Measurements from ENCODE around the gene EMCN. TPM values are rescaled to one million over a fixed set of nuclear protein-coding genes. Genes with fewer than 3 reads are reported as not detected.

EMCN gene
- total RNA-seq, 1 experiment from 2014 or later: not detected

- Histone ChIP-seq H2AFZ (ENCODE audit: low read length) (no peak overlapping the region), H3K27ac (ENCODE audit: low read length) (no peak overlapping the region), H3K9ac (ENCODE audit: low read length) (no peak overlapping the region), H3K9me2 (replicated peaks; ENCODE audit: insufficient read depth, low read length) (no peaks in the 10 kb centered on the region), H3K4me2 (ENCODE audit: low read depth, low read length, poor library complexity, severe bottlenecking) (no peak overlapping the region), H3K9me3 (ENCODE audit: low read length) (no peaks in the 10 kb centered on the region; the same call in 1 of the 2 replicates), H4K20me1 (ENCODE audit: insufficient read depth, low read depth, low read length) (no peaks in the 10 kb centered on the region), H3K36me3 (ENCODE audit: insufficient read depth, low read length) (no peaks in the 10 kb centered on the region), H3K4me1 (ENCODE audit: low read length) (no peaks in the 10 kb centered on the region), H3K4me3 (ENCODE audit: low read length) (no peak overlapping the region), H3K79me2 (ENCODE audit: low read length) (no peaks in the 10 kb centered on the region), H3K27me3 (ENCODE audit: low read length) (no peaks in the 10 kb centered on the region)
- no peak for DNase-seq
Observed at GRCh38 chr4:100486496-100486895, 31.3 kb downstream of the EMCN start.

GRCh38 chr4:100483796-100484195, 34.0 kb downstream of the EMCN start:
- DNase-seq: no peak
- Histone ChIP-seq H3K79me2 (ENCODE audit: low read length) (no peaks in the 10 kb centered on the region), H3K4me3 (ENCODE audit: low read length) (no peak overlapping the region), H3K4me1 (ENCODE audit: low read length) (no peaks in the 10 kb centered on the region), H3K27me3 (ENCODE audit: low read length) (no peaks in the 10 kb centered on the region), H3K9ac (ENCODE audit: low read length) (no peak overlapping the region), H3K9me3 (ENCODE audit: low read length) (no peaks in the 10 kb centered on the region), H3K36me3 (ENCODE audit: insufficient read depth, low read length) (no peaks in the 10 kb centered on the region), H4K20me1 (ENCODE audit: insufficient read depth, low read depth, low read length) (no peaks in the 10 kb centered on the region), H2AFZ (ENCODE audit: low read length) (no peak overlapping the region), H3K27ac (ENCODE audit: low read length) (no peak overlapping the region), H3K9me2 (replicated peaks; ENCODE audit: insufficient read depth, low read length) (no peaks in the 10 kb centered on the region), H3K4me2 (ENCODE audit: low read depth, low read length, poor library complexity, severe bottlenecking) (no peak overlapping the region)

- Histone ChIP-seq H3K27ac (ENCODE audit: low read length) (no peak overlapping the region), H4K20me1 (ENCODE audit: insufficient read depth, low read depth, low read length) (no peaks in the 10 kb centered on the region), H3K4me2 (ENCODE audit: low read depth, low read length, poor library complexity, severe bottlenecking) (no peak overlapping the region), H3K79me2 (ENCODE audit: low read length) (no peaks in the 10 kb centered on the region), H3K4me1 (ENCODE audit: low read length) (no peaks in the 10 kb centered on the region), H2AFZ (ENCODE audit: low read length) (no peak overlapping the region), H3K4me3 (ENCODE audit: low read length) (no peak overlapping the region), H3K36me3 (ENCODE audit: insufficient read depth, low read length) (no peaks in the 10 kb centered on the region), H3K27me3 (ENCODE audit: low read length) (no peaks in the 10 kb centered on the region), H3K9ac (ENCODE audit: low read length) (no peak overlapping the region), H3K9me3 (ENCODE audit: low read length) (no peaks in the 10 kb centered on the region), H3K9me2 (replicated peaks; ENCODE audit: insufficient read depth, low read length) (no peaks in the 10 kb centered on the region)
- DNase-seq: no peak
Observed at GRCh38 chr4:100479971-100480370, 37.9 kb downstream of the EMCN start.

DNA sequence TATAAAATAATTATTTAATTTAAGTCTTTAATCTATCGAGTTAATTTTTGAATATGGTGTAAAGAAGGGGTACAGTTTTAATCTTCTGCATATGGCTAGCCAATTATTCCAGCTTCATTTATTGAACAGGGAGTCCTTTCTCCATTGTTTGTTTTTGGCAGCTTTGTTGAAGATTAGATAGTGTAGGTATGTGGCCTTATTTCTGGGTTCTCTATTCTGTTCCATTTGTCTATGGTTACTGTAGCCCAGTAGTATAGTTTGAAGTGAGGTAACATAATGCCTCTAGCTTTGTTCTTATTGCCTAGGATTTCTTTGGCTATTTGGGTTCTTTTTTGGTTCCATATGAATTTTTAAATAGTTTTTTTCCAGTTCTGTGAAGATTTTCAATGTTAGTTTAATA, 48.3 kb downstream of the EMCN start:
- no peaks in the 10 kb centered on the region for H3K27me3 ChIP-seq (ENCODE audit: low read length)
- H3K4me2 ChIP-seq (ENCODE audit: low read depth, low read length, poor library complexity, severe bottlenecking): no peak overlapping the region
- H3K27ac ChIP-seq (ENCODE audit: low read length): no peak overlapping the region
- no peaks in the 10 kb centered on the region for H3K4me1 ChIP-seq (ENCODE audit: low read length)
- no peak for DNase-seq
- H4K20me1 ChIP-seq (ENCODE audit: insufficient read depth, low read depth, low read length): no peaks in the 10 kb centered on the region
- H2AFZ ChIP-seq (ENCODE audit: low read length): no peak overlapping the region
- no peak overlapping the region for H3K9ac ChIP-seq (ENCODE audit: low read length)
- no peaks in the 10 kb centered on the region for H3K9me2 ChIP-seq (replicated peaks; ENCODE audit: insufficient read depth, low read length)
- H3K9me3 ChIP-seq (ENCODE audit: low read length): no peaks in the 10 kb centered on the region
- H3K36me3 ChIP-seq (ENCODE audit: insufficient read depth, low read length): no peaks in the 10 kb centered on the region
- H3K79me2 ChIP-seq (ENCODE audit: low read length): no peaks in the 10 kb centered on the region
- no peak overlapping the region for H3K4me3 ChIP-seq (ENCODE audit: low read length)

DNA sequence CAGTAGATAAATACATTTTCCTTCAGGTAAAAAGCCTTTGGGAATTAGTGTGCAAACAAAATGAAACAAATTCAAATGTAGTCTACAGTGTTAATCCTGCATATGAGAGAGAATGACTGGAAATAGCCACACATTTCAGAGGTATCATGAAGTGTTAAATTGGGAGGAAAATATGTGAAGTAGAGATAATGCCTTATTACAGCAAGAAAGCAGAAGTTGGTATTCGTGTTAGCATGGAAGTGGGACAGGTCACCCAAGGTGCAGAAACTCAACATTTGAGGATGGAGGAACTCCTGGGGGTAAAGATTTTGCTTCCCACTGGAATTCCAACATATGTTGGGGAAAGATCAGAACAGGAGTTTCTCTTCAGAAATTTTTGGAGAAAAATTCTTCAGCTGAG, 51.3 kb downstream of the EMCN start:
- DNase-seq: no peak

GRCh38 chr4:100461807-100462605, 55.8 kb downstream of the EMCN start:
- no peaks in the 10 kb centered on the region for H3K27me3 ChIP-seq (ENCODE audit: low read length)
- no peak for DNase-seq
- no peak overlapping the region for H2AFZ ChIP-seq (ENCODE audit: low read length)
- H3K4me3 ChIP-seq (ENCODE audit: low read length): no peak overlapping the region
- no peak overlapping the region for H3K9ac ChIP-seq (ENCODE audit: low read length)
- no peaks in the 10 kb centered on the region for H3K36me3 ChIP-seq (ENCODE audit: insufficient read depth, low read length)
- no peak overlapping the region for H3K27ac ChIP-seq (ENCODE audit: low read length)
- H3K4me2 ChIP-seq (ENCODE audit: low read depth, low read length, poor library complexity, severe bottlenecking): no peak overlapping the region
- no peaks in the 10 kb centered on the region for H3K9me2 ChIP-seq (replicated peaks; ENCODE audit: insufficient read depth, low read length)
- no peaks in the 10 kb centered on the region for H4K20me1 ChIP-seq (ENCODE audit: insufficient read depth, low read depth, low read length)
- no peaks in the 10 kb centered on the region for H3K4me1 ChIP-seq (ENCODE audit: low read length)
- H3K9me3 ChIP-seq (ENCODE audit: low read length): no peaks in the 10 kb centered on the region
- no peaks in the 10 kb centered on the region for H3K79me2 ChIP-seq (ENCODE audit: low read length)

More for the DNA sequence above, 51.3 kb downstream of the EMCN start:
- Histone ChIP-seq H3K9ac (ENCODE audit: low read length) (no peak overlapping the region), H4K20me1 (ENCODE audit: insufficient read depth, low read depth, low read length) (no peaks in the 10 kb centered on the region), H3K79me2 (ENCODE audit: low read length) (no peaks in the 10 kb centered on the region), H3K4me2 (ENCODE audit: low read depth, low read length, poor library complexity, severe bottlenecking) (no peak overlapping the region), H3K27me3 (ENCODE audit: low read length) (no peaks in the 10 kb centered on the region), H3K9me3 (ENCODE audit: low read length) (no peaks in the 10 kb centered on the region), H3K9me2 (replicated peaks; ENCODE audit: insufficient read depth, low read length) (no peaks in the 10 kb centered on the region), H2AFZ (ENCODE audit: low read length) (no peak overlapping the region), H3K36me3 (ENCODE audit: insufficient read depth, low read length) (no peaks in the 10 kb centered on the region), H3K4me1 (ENCODE audit: low read length) (no peaks in the 10 kb centered on the region), H3K4me3 (ENCODE audit: low read length) (no peak overlapping the region), H3K27ac (ENCODE audit: low read length) (no peak overlapping the region)

DNA sequence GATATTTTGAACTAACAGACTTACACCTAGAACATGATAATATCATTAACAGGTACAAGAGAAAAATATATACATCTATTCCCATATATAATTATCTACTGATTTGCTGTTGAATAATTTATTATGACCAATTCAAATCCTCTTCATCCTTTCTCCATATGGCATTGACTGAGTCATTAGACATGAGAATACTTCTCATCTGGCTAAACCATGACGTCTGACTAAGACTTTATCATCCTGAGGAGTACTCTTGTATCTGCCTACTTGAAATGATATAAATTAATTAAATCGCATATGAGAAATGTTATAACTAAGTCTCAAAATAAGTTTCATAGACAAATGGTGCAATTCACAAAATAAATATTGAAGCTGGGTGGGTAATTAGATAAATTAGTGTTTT, 67.4 kb downstream of the EMCN start:
- H3K9me2 ChIP-seq (replicated peaks; ENCODE audit: insufficient read depth, low read length): no peaks in the 10 kb centered on the region
- no peak overlapping the region for H3K27ac ChIP-seq (ENCODE audit: low read length)
- H2AFZ ChIP-seq (ENCODE audit: low read length): no peak overlapping the region
- H3K79me2 ChIP-seq (ENCODE audit: low read length): no peaks in the 10 kb centered on the region
- H3K27me3 ChIP-seq (ENCODE audit: low read length): no peaks in the 10 kb centered on the region
- H3K9ac ChIP-seq (ENCODE audit: low read length): no peak overlapping the region
- H3K9me3 ChIP-seq (ENCODE audit: low read length): no peaks in the 10 kb centered on the region; the same call in 1 of the 2 replicates
- H4K20me1 ChIP-seq (ENCODE audit: insufficient read depth, low read depth, low read length): no peaks in the 10 kb centered on the region
- H3K36me3 ChIP-seq (ENCODE audit: insufficient read depth, low read length): no peaks in the 10 kb centered on the region
- H3K4me3 ChIP-seq (ENCODE audit: low read length): no peak overlapping the region
- H3K4me1 ChIP-seq (ENCODE audit: low read length): no peaks in the 10 kb centered on the region
- DNase-seq: no peak
- H3K4me2 ChIP-seq (ENCODE audit: low read depth, low read length, poor library complexity, severe bottlenecking): no peak overlapping the region

DNA sequence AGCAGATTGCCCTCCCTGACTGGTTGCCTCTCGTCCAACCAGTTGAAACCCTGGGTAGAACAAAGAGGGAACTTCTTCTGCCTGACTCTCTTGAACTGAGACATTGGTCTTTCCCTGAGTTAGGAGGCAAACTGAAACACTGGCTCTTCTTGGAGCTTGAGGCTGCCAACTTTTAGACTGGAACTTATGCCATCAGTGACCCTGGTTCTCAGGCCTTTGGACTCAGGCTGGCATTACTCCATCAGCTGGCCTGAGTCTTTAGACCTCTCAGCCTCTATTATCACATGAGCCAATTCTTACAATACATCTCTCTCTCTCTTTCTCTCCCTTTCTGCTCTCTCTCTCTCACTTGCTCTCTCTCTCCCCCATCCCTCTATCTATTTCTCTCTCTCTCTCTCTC, 86.4 kb downstream of the EMCN start:
- Histone ChIP-seq H3K36me3 (ENCODE audit: insufficient read depth, low read length) (no peaks in the 10 kb centered on the region), H3K9ac (ENCODE audit: low read length) (no peak overlapping the region), H3K4me1 (ENCODE audit: low read length) (no peaks in the 10 kb centered on the region), H2AFZ (ENCODE audit: low read length) (no peak overlapping the region), H3K4me3 (ENCODE audit: low read length) (no peak overlapping the region), H3K79me2 (ENCODE audit: low read length) (no peaks in the 10 kb centered on the region), H4K20me1 (ENCODE audit: insufficient read depth, low read depth, low read length) (no peaks in the 10 kb centered on the region), H3K9me3 (ENCODE audit: low read length) (no peaks in the 10 kb centered on the region), H3K4me2 (ENCODE audit: low read depth, low read length, poor library complexity, severe bottlenecking) (no peak overlapping the region), H3K9me2 (replicated peaks; ENCODE audit: insufficient read depth, low read length) (no peaks in the 10 kb centered on the region), H3K27ac (ENCODE audit: low read length) (no peak overlapping the region), H3K27me3 (ENCODE audit: low read length) (no peaks in the 10 kb centered on the region)
- DNase-seq: no peak
